OCI-LY1 (cell line): ENCODE data around the gene RPL41.

Experiments used
- H2AFZ ChIP-seq: fragments of 200-600 bp; sonication (generic), shearing (Covaris generic); 2 replicates; pipeline ENCODE4 v1.6.0; 2014; ENCODE audit warnings: antibody characterized with exemption, mild to moderate bottlenecking, low read length
- H3F3A ChIP-seq: fragments of 200-600 bp; sonication (generic), shearing (Covaris generic); 2 replicates; pipeline ENCODE4 v1.6.0; 2014; ENCODE audit warnings: mild to moderate bottlenecking, antibody characterized with exemption, low read length, moderate library complexity; ENCODE audit not compliant: insufficient read depth
- H3K27ac ChIP-seq: fragments of 200-600 bp; sonication (generic); 2 replicates; pipeline ENCODE4 v1.5.1; 2014; ENCODE audit warnings: low read length, mixed run types, mild to moderate bottlenecking, low read depth; ENCODE audit not compliant: poor library complexity, severe bottlenecking
- H3K27me3 ChIP-seq: fragments of 200-600 bp; sonication (generic); 2 replicates; pipeline ENCODE4 v1.6.0; 2014; ENCODE audit warnings: antibody characterized with exemption, mild to moderate bottlenecking, low read length, moderate library complexity; ENCODE audit not compliant: insufficient read depth
- H3K36me3 ChIP-seq: fragments of 200-600 bp; sonication (generic); 2 replicates; pipeline ENCODE4 v1.6.1; 2014; ENCODE audit warnings: mild to moderate bottlenecking, antibody characterized with exemption, low read length, moderate library complexity, mixed read lengths; ENCODE audit not compliant: insufficient read depth
- H3K4me1 ChIP-seq: fragments of 200-600 bp; sonication (generic); 2 replicates; pipeline ENCODE4 v1.5.1; 2014; ENCODE audit warnings: mild to moderate bottlenecking, low read length, moderate library complexity; ENCODE audit not compliant: insufficient read depth, severe bottlenecking
- H3K4me2 ChIP-seq: fragments of 200-600 bp; sonication (generic), shearing (Covaris generic); 2 replicates; pipeline ENCODE4 v1.6.1; 2014; ENCODE audit warnings: low read length
- H3K4me3 ChIP-seq: fragments of 200-600 bp; sonication (generic); 2 replicates; pipeline ENCODE4 v1.5.1; 2014; ENCODE audit warnings: low read length, low read depth, mild to moderate bottlenecking, mixed read lengths; ENCODE audit not compliant: poor library complexity, severe bottlenecking
- H3K79me2 ChIP-seq: fragments of 200-600 bp; shearing (Covaris generic); 2 replicates; pipeline ENCODE4 v1.6.1; 2016; ENCODE audit warnings: mixed run types, low read length, mixed read lengths; ENCODE audit not compliant: insufficient read depth
- H3K9ac ChIP-seq: fragments of 200-600 bp; sonication (generic), shearing (Covaris generic); 2 replicates; pipeline ENCODE4 v1.6.1; 2014; ENCODE audit warnings: mild to moderate bottlenecking, low read length, mixed read lengths
- H3K9me2 ChIP-seq: fragments of 200-600 bp; sonication (generic), shearing (Covaris generic); 2 replicates; pipeline ENCODE4 v1.6.1; 2014; ENCODE audit warnings: low read depth, mild to moderate bottlenecking, low read length, mixed read lengths
- H3K9me3 ChIP-seq: fragments of 200-600 bp; shearing (Covaris generic); 2 replicates; pipeline ENCODE4 v1.6.1; 2014; ENCODE audit warnings: low read length, mixed read lengths
- H4K20me1 ChIP-seq: fragments of 200-600 bp; sonication (generic), shearing (Covaris generic); 2 replicates; pipeline ENCODE4 v1.6.0; 2016; ENCODE audit warnings: mild to moderate bottlenecking, low read length; ENCODE audit not compliant: insufficient read depth
- EZH2 ChIP-seq: fragments of 200-600 bp; sonication (generic), shearing (Covaris generic); IDR thresholded peaks from 2 replicates; pipeline ENCODE4 v1.8.0; 2017; ENCODE audit warnings: borderline replicate concordance, mixed run types, mild to moderate bottlenecking, antibody characterized with exemption, low read length, moderate library complexity, mixed read lengths
- TF ChIP-seq, protein P1 (sequence below): fragments of 200-600 bp; sonication (generic), shearing (Covaris generic); IDR thresholded peaks from 2 replicates; pipeline ENCODE4 v1.5.1; 2017; ENCODE audit warnings: mild to moderate bottlenecking, antibody characterized with exemption, low read length, moderate library complexity, mixed read lengths

RPL41 gene

DNA sequence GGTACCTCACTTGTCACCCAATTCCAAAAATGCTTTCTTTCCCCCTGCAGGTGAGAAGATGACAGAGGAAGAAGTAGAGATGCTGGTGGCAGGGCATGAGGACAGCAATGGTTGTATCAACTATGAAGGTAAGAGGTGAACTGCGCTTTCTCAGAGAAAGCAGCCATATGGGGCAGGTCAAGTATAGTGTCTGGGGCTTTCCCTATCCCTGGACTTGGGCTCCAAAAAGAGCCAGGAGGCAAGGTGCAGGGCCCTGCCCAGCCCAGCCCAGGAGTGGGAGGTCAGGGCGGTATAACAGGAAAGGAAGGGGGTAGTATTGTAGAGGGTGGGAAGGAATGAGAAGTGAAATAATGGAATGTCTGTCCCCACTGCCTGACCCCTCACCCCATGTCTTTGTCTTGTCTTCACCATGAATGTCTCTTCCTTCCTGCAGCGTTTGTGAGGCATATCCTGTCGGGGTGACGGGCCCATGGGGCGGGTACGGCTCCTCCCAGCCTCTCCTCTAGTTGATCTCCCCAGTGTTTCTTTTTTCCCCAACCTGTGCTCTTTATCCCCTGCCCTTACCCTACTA is 43.8 kb downstream of the RPL41 start:
- Histone ChIP-seq H2AFZ (no peak overlapping the region), H3K9me3 (no peaks in the 10 kb centered on the region), H3K36me3 (peaks cover 69% of the 10 kb centered on the region), H3K9me2 (no peaks in the 10 kb centered on the region), H3K27me3 (no peaks in the 10 kb centered on the region), H3K4me3 (peak overlapping the region; percentile 84), H3F3A (no peaks in the 10 kb centered on the region), H4K20me1 (no peaks in the 10 kb centered on the region), H3K27ac (peak overlapping the region; percentile 74), H3K9ac (peak overlapping the region; percentile 83; the same call in 1 of the 2 replicates), H3K79me2 (peaks cover 13% of the 10 kb centered on the region), H3K4me1 (peaks cover 41% of the 10 kb centered on the region), H3K4me2 (peak overlapping the region; percentile 90)
- TF ChIP-seq, protein P1, sequence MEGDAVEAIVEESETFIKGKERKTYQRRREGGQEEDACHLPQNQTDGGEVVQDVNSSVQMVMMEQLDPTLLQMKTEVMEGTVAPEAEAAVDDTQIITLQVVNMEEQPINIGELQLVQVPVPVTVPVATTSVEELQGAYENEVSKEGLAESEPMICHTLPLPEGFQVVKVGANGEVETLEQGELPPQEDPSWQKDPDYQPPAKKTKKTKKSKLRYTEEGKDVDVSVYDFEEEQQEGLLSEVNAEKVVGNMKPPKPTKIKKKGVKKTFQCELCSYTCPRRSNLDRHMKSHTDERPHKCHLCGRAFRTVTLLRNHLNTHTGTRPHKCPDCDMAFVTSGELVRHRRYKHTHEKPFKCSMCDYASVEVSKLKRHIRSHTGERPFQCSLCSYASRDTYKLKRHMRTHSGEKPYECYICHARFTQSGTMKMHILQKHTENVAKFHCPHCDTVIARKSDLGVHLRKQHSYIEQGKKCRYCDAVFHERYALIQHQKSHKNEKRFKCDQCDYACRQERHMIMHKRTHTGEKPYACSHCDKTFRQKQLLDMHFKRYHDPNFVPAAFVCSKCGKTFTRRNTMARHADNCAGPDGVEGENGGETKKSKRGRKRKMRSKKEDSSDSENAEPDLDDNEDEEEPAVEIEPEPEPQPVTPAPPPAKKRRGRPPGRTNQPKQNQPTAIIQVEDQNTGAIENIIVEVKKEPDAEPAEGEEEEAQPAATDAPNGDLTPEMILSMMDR, result no peak; the same call in 1 of the 2 replicates
- no peak for TF ChIP-seq EZH2

DNA sequence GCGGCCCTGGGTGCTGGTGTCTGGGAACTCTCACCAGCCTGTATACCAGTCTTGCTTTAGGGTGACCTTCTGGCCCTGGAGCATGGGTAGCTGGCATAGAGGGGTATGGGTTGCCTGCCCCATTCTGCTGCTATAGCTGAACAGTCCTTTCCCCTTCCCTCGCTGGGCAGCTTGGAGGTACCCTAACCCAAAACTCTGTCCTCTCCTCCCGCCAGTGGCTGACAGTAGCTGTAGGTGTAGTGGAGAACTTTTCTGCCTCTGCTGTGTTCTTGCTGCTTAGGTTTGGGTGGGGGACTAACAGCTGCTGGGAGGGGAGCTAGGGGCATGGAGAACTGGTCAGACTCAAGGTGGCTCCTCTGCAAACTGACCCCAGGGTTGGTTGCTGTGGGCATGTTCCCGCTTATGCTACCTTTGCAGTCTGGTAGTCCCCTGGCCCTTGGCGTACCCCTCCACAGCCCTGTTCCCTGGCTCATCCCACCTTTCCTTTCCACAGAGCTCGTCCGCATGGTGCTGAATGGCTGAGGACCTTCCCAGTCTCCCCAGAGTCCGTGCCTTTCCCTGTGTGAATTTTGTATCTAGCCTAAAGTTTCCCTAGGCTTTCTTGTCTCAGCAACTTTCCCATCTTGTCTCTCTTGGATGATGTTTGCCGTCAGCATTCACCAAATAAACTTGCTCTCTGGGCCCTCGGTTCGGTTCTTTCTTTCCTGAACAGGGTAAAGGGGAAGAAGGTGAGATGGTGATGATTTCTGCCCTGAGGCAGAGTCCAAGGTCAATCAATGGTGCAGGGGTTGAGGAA is 44.7 kb downstream of the RPL41 start:
- peaks cover 71% of the 10 kb centered on the region for H3K36me3 ChIP-seq
- no peaks in the 10 kb centered on the region for H3K9me3 ChIP-seq
- H3F3A ChIP-seq, result no peaks in the 10 kb centered on the region
- no peaks in the 10 kb centered on the region for H3K27me3 ChIP-seq
- no peaks in the 10 kb centered on the region for H3K9me2 ChIP-seq
- H3K4me3 ChIP-seq, result peak overlapping the region; percentile 84
- peak overlapping the region; percentile 83; the same call in 1 of the 2 replicates for H3K9ac ChIP-seq
- peaks cover 41% of the 10 kb centered on the region for H3K4me1 ChIP-seq
- H3K4me2 ChIP-seq, result peak overlapping the region; percentile 90
- no peaks in the 10 kb centered on the region for H4K20me1 ChIP-seq
- peaks cover 13% of the 10 kb centered on the region for H3K79me2 ChIP-seq
- H2AFZ ChIP-seq, result no peak overlapping the region
- TF ChIP-seq, protein P1, result no peak
- TF ChIP-seq EZH2, result no peak
- H3K27ac ChIP-seq, result no peak overlapping the region

DNA sequence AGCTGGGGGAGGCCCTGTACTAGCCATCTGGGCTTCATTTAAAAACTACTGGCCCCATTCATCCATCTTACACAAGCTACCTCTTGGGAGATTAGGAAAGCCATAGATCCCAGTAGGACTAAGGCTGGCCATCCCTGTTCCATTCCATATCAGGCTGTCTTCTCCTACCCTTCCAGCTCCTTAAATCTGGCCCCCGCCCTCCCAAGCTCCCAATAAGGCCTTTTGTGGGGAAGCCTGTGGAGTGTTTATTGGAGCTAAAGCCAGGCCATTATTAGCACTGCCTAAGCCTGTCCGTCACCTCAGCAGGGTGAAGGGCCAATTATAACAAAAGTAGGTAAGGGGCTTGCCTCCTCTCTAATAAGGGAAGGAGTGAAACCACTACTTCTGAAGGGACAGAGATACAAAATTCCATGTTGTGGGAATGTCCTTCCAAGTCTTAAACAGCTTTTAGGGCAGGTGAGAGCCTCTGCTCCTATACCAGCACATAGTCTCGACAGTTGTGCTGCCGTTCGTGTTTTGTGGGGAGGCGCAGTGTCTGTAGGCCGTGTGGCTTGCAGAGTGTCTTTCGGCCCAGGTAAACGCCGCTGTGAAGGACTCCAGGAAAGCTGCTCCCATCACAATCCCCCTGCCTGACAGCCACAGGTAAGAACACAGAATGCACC is 45.4 kb downstream of the RPL41 start:
- TF ChIP-seq EZH2, result no peak
- TF ChIP-seq, protein P1, result no peak
- H3K4me3 ChIP-seq, result no peak overlapping the region
- H4K20me1 ChIP-seq, result no peaks in the 10 kb centered on the region
- no peak overlapping the region for H3K4me2 ChIP-seq
- no peak overlapping the region for H3K27ac ChIP-seq
- peaks cover 13% of the 10 kb centered on the region for H3K79me2 ChIP-seq
- no peaks in the 10 kb centered on the region for H3F3A ChIP-seq
- H3K9me2 ChIP-seq, result no peaks in the 10 kb centered on the region
- no peaks in the 10 kb centered on the region for H3K9me3 ChIP-seq
- H3K9ac ChIP-seq, result no peak overlapping the region
- H2AFZ ChIP-seq, result no peak overlapping the region
- no peaks in the 10 kb centered on the region for H3K27me3 ChIP-seq
- H3K4me1 ChIP-seq, result peaks cover 39% of the 10 kb centered on the region
- peaks cover 78% of the 10 kb centered on the region for H3K36me3 ChIP-seq
